RWPE2 (cell line): ENCODE results near the gene TFF2.

Source experiments
- ATAC-seq: fragments of 200-7000 bp; cut with Tn5 transposase; 3 replicates; pipeline ENCODE4 v1.9.1; 2021; ENCODE audit warnings: low read depth
- DNase-seq: peaks from one replicate; pipeline ENCODE4 v3.0.0-alpha.2; 2020; ENCODE audit warnings: low spot score
- H3K27ac ChIP-seq: fragments of 450-650 bp; 2 replicates; pipeline ENCODE4 v1.5.1; 2017; ENCODE audit warnings: mild to moderate bottlenecking; ENCODE audit not compliant: poor library complexity, severe bottlenecking
- H3K27me3 ChIP-seq: fragments of 250-450 bp; sonication (Bioruptor Pico); 2 replicates; pipeline ENCODE4 v1.5.1; 2021; ENCODE audit warnings: mild to moderate bottlenecking, moderate library complexity; ENCODE audit not compliant: insufficient read depth, poor library complexity, severe bottlenecking
- H3K36me3 ChIP-seq: fragments of 250-450 bp; sonication (Bioruptor Pico); 2 replicates; pipeline ENCODE4 v1.5.1; 2020; ENCODE audit warnings: low read depth, mild to moderate bottlenecking, moderate library complexity
- H3K4me1 ChIP-seq: fragments of 250-450 bp; sonication (Bioruptor Pico); 2 replicates; pipeline ENCODE4 v1.5.1; 2021; ENCODE audit warnings: mild to moderate bottlenecking, moderate library complexity; ENCODE audit not compliant: insufficient read depth, poor library complexity, severe bottlenecking
- H3K4me3 ChIP-seq: fragments of 250-450 bp; sonication (Bioruptor Pico); 2 replicates; pipeline ENCODE4 v1.5.1; 2021; ENCODE audit warnings: mild to moderate bottlenecking, moderate library complexity; ENCODE audit not compliant: severe bottlenecking
- H3K9me3 ChIP-seq: fragments of 250-450 bp; sonication (Bioruptor Pico); 2 replicates; pipeline ENCODE4 v1.5.1; 2021; ENCODE audit warnings: mild to moderate bottlenecking, moderate library complexity; ENCODE audit not compliant: severe bottlenecking
- CTCF ChIP-seq: fragments of 450-650 bp; IDR thresholded peaks from one replicate; pipeline ENCODE4 v1.5.1; 2017; ENCODE audit warnings: mild to moderate bottlenecking, moderate library complexity; ENCODE audit not compliant: poor library complexity, severe bottlenecking

Gene TFF2

GRCh38 chr21:42396799-42397745, 46.3 kb upstream of the TFF2 start:
- H3K36me3 ChIP-seq: no peaks in the 10 kb centered on the region
- no peak overlapping the region for H3K4me3 ChIP-seq
- no peak for TF ChIP-seq CTCF
- no peak overlapping the region for H3K27ac ChIP-seq
- H3K27me3 ChIP-seq: no peaks in the 10 kb centered on the region
- H3K9me3 ChIP-seq: no peaks in the 10 kb centered on the region
- H3K4me1 ChIP-seq: peaks cover 10% of the 10 kb centered on the region
- no peak for DNase-seq
- no peak for ATAC-seq

- Histone ChIP-seq H3K4me3 (no peak within 1 kb of the TSS), H3K27me3 (no peaks in the 10 kb centered on the region), H3K27ac (no peak within 1 kb of the TSS), H3K4me1 (peaks cover 10% of the 10 kb centered on the region), H3K36me3 (no peaks in the 10 kb centered on the region), H3K9me3 (no peaks in the 10 kb centered on the region)
- TF ChIP-seq CTCF: no peak
- ATAC-seq (peak; percentile 82), DNase-seq (no peak)
These were observed 45.3 kb upstream of the TFF2 start, which contains the start of gene TMPRSS3 for GRCh38 chr21:42395905-42396651. Gene TMPRSS3, minus strand, starts transcription at chr21:42396052. Its CDS starts 635 bp downstream, at chr21:42395417.

- H3K27me3 ChIP-seq: no peaks in the 10 kb centered on the region
- no peak for TF ChIP-seq CTCF
- no peak overlapping the region for H3K4me3 ChIP-seq
- no peak overlapping the region for H3K27ac ChIP-seq
- H3K9me3 ChIP-seq: no peaks in the 10 kb centered on the region
- DNase-seq (no peak), ATAC-seq (no peak)
- H3K36me3 ChIP-seq: no peaks in the 10 kb centered on the region
- H3K4me1 ChIP-seq: peaks cover 8% of the 10 kb centered on the region
These were observed 44.5 kb upstream of the TFF2 start for GRCh38 chr21:42395302-42395701.

GRCh38 chr21:42393443-42393950, 42.7 kb upstream of the TFF2 start:
- DNase-seq (no peak), ATAC-seq (no peak)
- H3K9me3 ChIP-seq: no peaks in the 10 kb centered on the region
- TF ChIP-seq CTCF: no peak
- H3K36me3 ChIP-seq: no peaks in the 10 kb centered on the region
- H3K4me3 ChIP-seq: no peak overlapping the region
- H3K27me3 ChIP-seq: no peaks in the 10 kb centered on the region
- peaks cover 8% of the 10 kb centered on the region for H3K4me1 ChIP-seq
- H3K27ac ChIP-seq: no peak overlapping the region
